ENCODE results near the gene OSBPL10. TPM values are rescaled to one million over a fixed set of nuclear protein-coding genes. Genes with fewer than 3 reads are reported as not detected.

Gene OSBPL10
- total and polyA plus RNA-seq, 2 donors (not counting 1 experiment from before 2014, with no cell fraction given), result 7.1 to 7.5 TPM

- no peaks in the 10 kb centered on the region for H3K9me3 ChIP-seq (ENCODE audit: control insufficient read depth, insufficient read depth, low read depth, low read length)
- peak in 1 of 2 donors; percentile 52 for DNase-seq (ENCODE audit: low read depth in 2 of 2)
- no peak overlapping the region for H2AFZ ChIP-seq (ENCODE audit: low read length)
- H3K36me3 ChIP-seq (ENCODE audit: control insufficient read depth, insufficient read depth, low read length), result no peaks in the 10 kb centered on the region
- H3K9ac ChIP-seq (ENCODE audit: insufficient read depth, low read length), result no peak overlapping the region
- no peak overlapping the region for H3K27ac ChIP-seq (ENCODE audit: insufficient read depth, low read length)
- TF ChIP-seq CTCF (conservative IDR thresholded peaks at IDR 0.05 in 1 of 2, IDR thresholded peaks at IDR 0.05 in 1 of 2; ENCODE audit: low read depth in 1 of 2, low read length in 2 of 2) (no peak), EZH2 (IDR thresholded peaks at IDR 0.05; ENCODE audit: low read length, missing control alignments) (no peak)
- no peaks in the 10 kb centered on the region for H3K79me2 ChIP-seq (ENCODE audit: control insufficient read depth, insufficient read depth, low read length)
- H3K4me2 ChIP-seq (ENCODE audit: extremely low read depth, insufficient read depth, low read length), result no peak overlapping the region
- H3K27me3 ChIP-seq (ENCODE audit: control insufficient read depth, insufficient read depth, low read length), result no peaks in the 10 kb centered on the region
- no peak overlapping the region for H3K4me3 ChIP-seq (replicated peaks in 1 of 4; ENCODE audit: control extremely low read depth in 1 of 4, insufficient read depth in 1 of 4, low read depth in 3 of 4, low read length in 4 of 4)
- no peaks in the 10 kb centered on the region for H4K20me1 ChIP-seq (ENCODE audit: control insufficient read depth, extremely low read depth, insufficient read depth, low read length)
- peaks cover 14% of the 10 kb centered on the region for H3K4me1 ChIP-seq (ENCODE audit: control insufficient read depth, extremely low read depth, insufficient read depth, low read length)
Measured at GRCh38 chr3:31957106-31957505, 24.0 kb downstream of the OSBPL10 start.

GRCh38 chr3:31955581-31955980 is 25.5 kb downstream of the OSBPL10 start:
- Histone ChIP-seq H3K4me1 (ENCODE audit: control insufficient read depth, extremely low read depth, insufficient read depth, low read length) (peaks cover 8% of the 10 kb centered on the region), H3K27me3 (ENCODE audit: control insufficient read depth, insufficient read depth, low read length) (no peaks in the 10 kb centered on the region), H3K27ac (ENCODE audit: insufficient read depth, low read length) (no peak overlapping the region), H4K20me1 (ENCODE audit: control insufficient read depth, extremely low read depth, insufficient read depth, low read length) (no peaks in the 10 kb centered on the region), H2AFZ (ENCODE audit: low read length) (no peak overlapping the region), H3K4me3 (replicated peaks in 1 of 4; ENCODE audit: control extremely low read depth in 1 of 4, insufficient read depth in 1 of 4, low read depth in 3 of 4, low read length in 4 of 4) (no peak overlapping the region), H3K4me2 (ENCODE audit: extremely low read depth, insufficient read depth, low read length) (no peak overlapping the region), H3K36me3 (ENCODE audit: control insufficient read depth, insufficient read depth, low read length) (no peaks in the 10 kb centered on the region), H3K79me2 (ENCODE audit: control insufficient read depth, insufficient read depth, low read length) (no peaks in the 10 kb centered on the region), H3K9me3 (ENCODE audit: control insufficient read depth, insufficient read depth, low read depth, low read length) (no peaks in the 10 kb centered on the region), H3K9ac (ENCODE audit: insufficient read depth, low read length) (no peak overlapping the region)
- TF ChIP-seq CTCF (conservative IDR thresholded peaks at IDR 0.05 in 1 of 2, IDR thresholded peaks at IDR 0.05 in 1 of 2; ENCODE audit: low read depth in 1 of 2, low read length in 2 of 2), result no peak
- TF ChIP-seq EZH2 (IDR thresholded peaks at IDR 0.05; ENCODE audit: low read length, missing control alignments), result no peak
- no peak for DNase-seq (ENCODE audit: low read depth in 2 of 2)

- Histone ChIP-seq H3K27me3 (ENCODE audit: control insufficient read depth, insufficient read depth, low read length) (no peaks in the 10 kb centered on the region), H2AFZ (ENCODE audit: low read length) (no peak overlapping the region), H3K27ac (ENCODE audit: insufficient read depth, low read length) (no peak overlapping the region), H3K4me2 (ENCODE audit: extremely low read depth, insufficient read depth, low read length) (no peak overlapping the region), H3K4me1 (ENCODE audit: control insufficient read depth, extremely low read depth, insufficient read depth, low read length) (peaks cover 2% of the 10 kb centered on the region), H3K36me3 (ENCODE audit: control insufficient read depth, insufficient read depth, low read length) (no peaks in the 10 kb centered on the region), H3K4me3 (replicated peaks in 1 of 4; ENCODE audit: control extremely low read depth in 1 of 4, insufficient read depth in 1 of 4, low read depth in 3 of 4, low read length in 4 of 4) (no peak overlapping the region), H3K9ac (ENCODE audit: insufficient read depth, low read length) (no peak overlapping the region), H3K79me2 (ENCODE audit: control insufficient read depth, insufficient read depth, low read length) (no peaks in the 10 kb centered on the region), H4K20me1 (ENCODE audit: control insufficient read depth, extremely low read depth, insufficient read depth, low read length) (no peaks in the 10 kb centered on the region), H3K9me3 (ENCODE audit: control insufficient read depth, insufficient read depth, low read depth, low read length) (no peaks in the 10 kb centered on the region)
- no peak for DNase-seq (ENCODE audit: low read depth in 2 of 2)
- TF ChIP-seq CTCF (conservative IDR thresholded peaks at IDR 0.05 in 1 of 2, IDR thresholded peaks at IDR 0.05 in 1 of 2; ENCODE audit: low read depth in 1 of 2, low read length in 2 of 2) (no peak), EZH2 (IDR thresholded peaks at IDR 0.05; ENCODE audit: low read length, missing control alignments) (no peak)
Measured at GRCh38 chr3:31953636-31954035, 27.4 kb downstream of the OSBPL10 start.

Measured in fibroblast of lung (primary cell).